NCI-H345 (cell line): ENCODE results near the gene SHMT2.

Experiments used
- DNase-seq: peaks from one replicate; lab custom pipeline; 2025; lab: John Stamatoyannopoulos, UW

The SHMT2 gene

DNA sequence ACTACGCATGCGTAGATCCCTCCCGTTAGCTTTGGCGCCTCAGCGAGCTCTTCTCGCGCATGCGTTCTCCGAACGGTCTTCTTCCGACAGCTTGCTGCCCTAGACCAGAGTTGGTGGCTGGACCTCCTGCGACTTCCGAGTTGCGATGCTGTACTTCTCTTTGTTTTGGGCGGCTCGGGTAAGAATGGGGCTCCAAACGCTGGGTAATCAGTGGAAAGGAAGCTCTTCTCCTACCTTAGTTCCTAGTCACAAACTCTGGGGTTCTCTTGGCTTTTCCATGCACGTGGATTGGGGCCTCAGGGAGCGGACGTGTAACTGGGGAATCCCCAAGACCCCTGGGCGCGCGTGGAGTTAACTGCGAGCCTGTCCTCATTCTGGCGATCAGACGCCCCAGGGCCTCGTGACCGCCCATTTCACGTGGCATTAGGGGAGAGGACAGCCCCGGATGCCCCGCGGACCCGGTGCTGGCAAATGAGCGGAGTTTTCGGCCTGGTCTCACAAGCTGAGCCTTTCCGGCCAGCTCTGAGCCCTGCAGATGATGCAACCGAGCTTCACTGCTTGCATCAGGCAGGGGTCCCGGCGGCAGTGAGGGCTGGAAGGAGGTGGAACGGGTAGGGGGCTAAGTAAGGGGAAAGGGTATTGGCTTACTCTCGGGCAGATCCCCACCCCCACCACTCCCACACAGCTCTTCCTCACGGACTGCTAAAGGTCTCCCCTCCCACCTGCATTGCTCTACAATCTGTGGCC lies at the start of gene SHMT2:
SHMT2 (plus strand) TSS at position 78 of the 747 bp plus-strand sequence; CDS start at position 146, 68 bp downstream.
- DNase-seq: peak; percentile 93

DNA sequence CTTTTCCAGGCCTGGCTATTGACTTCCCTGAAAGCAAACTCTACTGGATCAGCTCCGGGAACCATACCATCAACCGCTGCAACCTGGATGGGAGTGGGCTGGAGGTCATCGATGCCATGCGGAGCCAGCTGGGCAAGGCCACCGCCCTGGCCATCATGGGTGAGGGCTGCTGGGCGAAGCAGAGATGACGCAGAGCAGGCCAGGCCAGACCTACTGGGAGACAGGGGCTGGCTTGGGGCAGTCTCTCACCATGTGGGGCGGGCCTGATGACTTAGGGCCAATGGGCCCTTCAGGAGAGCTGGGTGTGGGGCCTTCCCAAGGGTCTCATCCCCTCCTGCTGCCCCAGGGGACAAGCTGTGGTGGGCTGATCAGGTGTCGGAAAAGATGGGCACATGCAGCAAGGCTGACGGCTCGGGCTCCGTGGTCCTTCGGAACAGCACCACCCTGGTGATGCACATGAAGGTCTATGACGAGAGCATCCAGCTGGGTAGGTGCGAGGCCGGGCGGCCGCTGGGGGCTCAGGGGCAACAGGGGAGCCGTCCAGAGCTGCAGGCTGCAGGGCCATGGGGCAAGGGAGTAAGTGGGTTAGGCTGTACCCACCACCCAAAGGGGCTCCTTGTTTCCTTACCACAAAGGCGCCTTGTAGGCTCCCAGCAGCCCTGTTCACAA lies 49.1 kb upstream of the SHMT2 start:
- no peak for DNase-seq

- DNase-seq: no peak
Observed at GRCh38 chr12:57181072-57181471, 48.4 kb upstream of the SHMT2 start.

- no peak for DNase-seq
Observed at GRCh38 chr12:57181561-57182155, 47.9 kb upstream of the SHMT2 start.

- peak; percentile 76 for DNase-seq
Observed at GRCh38 chr12:57182918-57183575, 46.5 kb upstream of the SHMT2 start.

DNA sequence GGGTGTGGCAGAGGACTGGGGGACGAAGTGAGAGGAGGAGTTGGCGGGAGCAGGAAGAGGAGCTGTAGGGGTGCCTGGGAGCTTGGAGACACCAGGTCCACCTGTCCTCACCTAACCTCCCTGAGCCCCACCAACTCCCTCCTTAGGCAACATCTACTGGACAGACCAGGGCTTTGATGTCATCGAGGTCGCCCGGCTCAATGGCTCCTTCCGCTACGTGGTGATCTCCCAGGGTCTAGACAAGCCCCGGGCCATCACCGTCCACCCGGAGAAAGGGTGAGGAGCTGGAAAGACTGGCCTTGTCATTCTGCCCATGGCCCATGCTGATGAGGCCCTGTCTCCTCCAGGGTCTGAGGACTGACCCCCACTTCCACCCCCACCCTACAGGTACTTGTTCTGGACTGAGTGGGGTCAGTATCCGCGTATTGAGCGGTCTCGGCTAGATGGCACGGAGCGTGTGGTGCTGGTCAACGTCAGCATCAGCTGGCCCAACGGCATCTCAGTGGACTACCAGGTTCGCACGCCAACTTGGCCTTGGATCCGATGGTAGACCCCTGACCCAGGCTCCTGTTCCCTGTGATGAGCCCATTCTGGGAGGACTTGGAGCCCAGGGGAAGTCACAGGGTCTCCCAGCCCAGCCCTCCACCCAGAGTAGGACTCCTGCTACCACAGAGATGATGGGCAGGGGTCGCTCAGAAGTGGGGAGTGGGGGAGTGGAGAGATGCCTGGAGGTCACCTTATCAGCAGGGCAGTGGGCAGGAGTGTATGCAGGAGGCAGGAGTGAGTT lies 45.4 kb upstream of the SHMT2 start:
- no peak for DNase-seq

DNA sequence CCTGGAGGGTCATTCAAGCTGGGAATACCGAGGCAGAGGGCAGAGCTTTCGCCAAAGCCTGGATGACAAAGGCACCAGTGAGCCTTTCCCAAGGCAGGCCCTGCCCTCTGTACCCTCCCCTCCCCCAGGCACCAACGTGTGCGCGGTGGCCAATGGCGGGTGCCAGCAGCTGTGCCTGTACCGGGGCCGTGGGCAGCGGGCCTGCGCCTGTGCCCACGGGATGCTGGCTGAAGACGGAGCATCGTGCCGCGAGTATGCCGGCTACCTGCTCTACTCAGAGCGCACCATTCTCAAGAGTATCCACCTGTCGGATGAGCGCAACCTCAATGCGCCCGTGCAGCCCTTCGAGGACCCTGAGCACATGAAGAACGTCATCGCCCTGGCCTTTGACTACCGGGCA lies 44.1 kb upstream of the SHMT2 start:
- no peak for DNase-seq

GRCh38 chr12:57185906-57186508 lies 43.5 kb upstream of the SHMT2 start:
- DNase-seq: no peak

- no peak for DNase-seq
Observed at GRCh38 chr12:57187222-57188089, 42.1 kb upstream of the SHMT2 start.

DNA sequence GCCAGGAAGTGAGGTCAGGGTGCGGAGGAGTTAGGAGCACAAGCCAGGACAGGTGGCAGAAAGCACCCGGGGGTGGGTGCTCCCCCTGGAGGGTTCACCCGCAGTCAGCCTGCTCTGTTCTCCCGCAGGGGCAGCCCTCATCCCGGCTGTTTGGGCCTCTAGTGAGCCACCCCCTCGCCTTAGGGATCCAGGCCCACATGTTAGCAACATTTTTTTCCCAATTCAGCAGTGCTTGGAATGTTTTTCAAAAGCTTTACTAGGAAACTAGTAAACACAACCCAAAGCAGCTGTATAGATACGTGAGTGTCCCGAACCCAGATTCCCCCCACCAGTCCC lies 41.5 kb upstream of the SHMT2 start:
- DNase-seq: no peak

- DNase-seq: no peak
Observed at GRCh38 chr12:57190037-57190436, 39.5 kb upstream of the SHMT2 start.

- no peak for DNase-seq
Observed at GRCh38 chr12:57190821-57191220, 38.7 kb upstream of the SHMT2 start.

- no peak for DNase-seq
Observed at GRCh38 chr12:57191410-57191809, 38.1 kb upstream of the SHMT2 start.

DNA sequence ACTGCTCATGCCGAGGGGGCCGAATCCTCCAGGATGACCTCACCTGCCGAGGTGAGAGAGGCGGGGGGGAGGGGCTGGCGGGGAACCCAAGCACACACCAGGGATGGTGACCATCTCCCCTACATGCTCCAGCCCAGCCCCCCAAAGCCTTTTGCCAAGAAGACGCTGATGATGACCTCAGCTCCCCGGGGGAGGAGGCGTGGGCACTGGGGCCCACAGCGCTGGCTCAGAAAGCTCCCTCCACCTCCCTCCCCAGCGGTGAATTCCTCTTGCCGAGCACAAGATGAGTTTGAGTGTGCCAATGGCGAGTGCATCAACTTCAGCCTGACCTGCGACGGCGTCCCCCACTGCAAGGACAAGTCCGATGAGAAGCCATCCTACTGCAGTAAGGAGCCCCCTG lies 36.6 kb upstream of the SHMT2 start:
- no peak for DNase-seq

DNA sequence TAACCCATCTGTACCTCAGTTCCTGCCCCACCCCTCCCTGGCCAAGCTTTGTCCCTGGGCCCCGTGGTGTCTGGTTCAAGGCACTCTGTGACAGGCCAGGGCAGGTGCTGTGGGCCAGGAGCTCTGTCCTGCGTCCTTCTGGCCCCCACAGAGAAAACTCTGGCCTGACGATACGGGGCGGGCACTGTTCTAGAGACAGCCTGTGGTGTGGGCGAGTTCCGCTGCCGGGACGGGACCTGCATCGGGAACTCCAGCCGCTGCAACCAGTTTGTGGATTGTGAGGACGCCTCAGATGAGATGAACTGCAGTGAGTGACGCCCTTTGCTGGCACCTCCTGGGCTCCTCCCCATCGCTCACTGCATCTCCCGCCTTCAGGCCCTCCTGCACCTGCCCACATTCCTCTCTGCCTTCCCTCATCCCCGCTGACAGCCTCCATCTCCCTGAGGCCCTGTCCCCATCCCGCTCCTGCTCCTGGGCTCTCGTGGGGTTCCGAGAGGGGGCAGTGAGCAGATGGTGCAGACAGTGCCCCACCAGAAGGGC lies 35.7 kb upstream of the SHMT2 start:
- DNase-seq: no peak

- no peak for DNase-seq
Observed at GRCh38 chr12:57194253-57194652, 35.3 kb upstream of the SHMT2 start.

GRCh38 chr12:57195186-57195585 lies 34.3 kb upstream of the SHMT2 start:
- no peak for DNase-seq

DNA sequence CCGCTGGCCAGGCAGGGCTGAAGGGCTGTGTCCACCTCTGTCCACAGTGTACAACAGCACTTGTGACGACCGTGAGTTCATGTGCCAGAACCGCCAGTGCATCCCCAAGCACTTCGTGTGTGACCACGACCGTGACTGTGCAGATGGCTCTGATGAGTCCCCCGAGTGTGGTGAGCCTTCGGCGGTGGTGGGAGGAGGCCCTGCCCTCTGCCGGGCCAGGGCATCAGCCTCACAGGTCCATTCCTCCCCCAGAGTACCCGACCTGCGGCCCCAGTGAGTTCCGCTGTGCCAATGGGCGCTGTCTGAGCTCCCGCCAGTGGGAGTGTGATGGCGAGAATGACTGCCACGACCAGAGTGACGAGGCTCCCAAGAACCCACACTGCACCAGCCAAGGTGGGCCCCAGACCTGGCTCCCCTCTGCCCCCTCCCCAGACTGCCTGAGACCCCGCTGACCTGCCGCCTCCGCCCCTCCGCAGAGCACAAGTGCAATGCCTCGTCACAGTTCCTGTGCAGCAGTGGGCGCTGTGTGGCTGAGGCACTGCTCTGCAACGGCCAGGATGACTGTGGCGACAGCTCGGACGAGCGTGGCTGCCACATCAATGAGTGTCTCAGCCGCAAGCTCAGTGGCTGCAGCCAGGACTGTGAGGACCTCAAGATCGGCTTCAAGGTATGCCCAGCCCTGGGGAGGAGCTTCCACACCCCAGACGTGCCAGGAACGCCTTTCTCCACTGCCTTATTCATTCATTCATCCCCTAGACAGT lies 33.7 kb upstream of the SHMT2 start:
- DNase-seq: no peak

- no peak for DNase-seq
Observed at GRCh38 chr12:57196439-57196838, 33.1 kb upstream of the SHMT2 start.

GRCh38 chr12:57196956-57197355 lies 32.6 kb upstream of the SHMT2 start:
- no peak for DNase-seq
